Measurements from ENCODE around the gene CH25H.
"Not testable (repeated sequence)": the region's sequence is repeated elsewhere in the genome, so short reads cannot be mapped to it uniquely, and the experiment has no call there.

Gene CH25H

GRCh38 chr10:89183571-89183970 is 23.5 kb downstream of the CH25H start:
- H3K4me3 ChIP-seq (replicated peaks; ENCODE audit: low read depth, low read length): no peak overlapping the region
- no peak for TF ChIP-seq CTCF (IDR thresholded peaks at IDR 0.05; ENCODE audit: low read depth, low read length, missing control alignments)
- no peak for DNase-seq (ENCODE audit: extremely low read depth, low read depth)

- TF ChIP-seq CTCF (IDR thresholded peaks at IDR 0.05; ENCODE audit: low read depth, low read length, missing control alignments): no peak
- no peak for DNase-seq (ENCODE audit: extremely low read depth, low read depth)
- H3K4me3 ChIP-seq (replicated peaks; ENCODE audit: low read depth, low read length): no peak overlapping the region
These were observed 24.2 kb downstream of the CH25H start for GRCh38 chr10:89182894-89183293.

GRCh38 chr10:89175816-89176215 is 31.3 kb downstream of the CH25H start:
- DNase-seq (ENCODE audit: extremely low read depth, low read depth): no peak
- no peak for TF ChIP-seq CTCF (IDR thresholded peaks at IDR 0.05; ENCODE audit: low read depth, low read length, missing control alignments)
- H3K4me3 ChIP-seq (replicated peaks; ENCODE audit: low read depth, low read length): no peak overlapping the region

- no peak for DNase-seq (ENCODE audit: extremely low read depth, low read depth)
- no peak overlapping the region for H3K4me3 ChIP-seq (replicated peaks; ENCODE audit: low read depth, low read length)
- no peak for TF ChIP-seq CTCF (IDR thresholded peaks at IDR 0.05; ENCODE audit: low read depth, low read length, missing control alignments)
These were observed 34.0 kb downstream of the CH25H start for GRCh38 chr10:89173075-89173474.

- no peak for DNase-seq (ENCODE audit: extremely low read depth, low read depth)
- no peak overlapping the region for H3K4me3 ChIP-seq (replicated peaks; ENCODE audit: low read depth, low read length)
These were observed 35.1 kb downstream of the CH25H start for GRCh38 chr10:89171996-89172395.

GRCh38 chr10:89171263-89171872 is 35.7 kb downstream of the CH25H start:
- H3K4me3 ChIP-seq (replicated peaks; ENCODE audit: low read depth, low read length): no peak overlapping the region
- DNase-seq (ENCODE audit: extremely low read depth, low read depth): no peak
- no peak for TF ChIP-seq CTCF (IDR thresholded peaks at IDR 0.05; ENCODE audit: low read depth, low read length, missing control alignments)

More at GRCh38 chr10:89171996-89172395, 35.1 kb downstream of the CH25H start:
- TF ChIP-seq CTCF (IDR thresholded peaks at IDR 0.05; ENCODE audit: low read depth, low read length, missing control alignments): no peak

GRCh38 chr10:89168354-89168900 is 38.7 kb downstream of the CH25H start:
- not testable (repeated sequence) for H3K4me3 ChIP-seq (replicated peaks; ENCODE audit: low read depth, low read length); DNase-seq (ENCODE audit: extremely low read depth, low read depth)
